Liver (tissue), 2 donors: ENCODE measurements around the gene PRKCH.
A peak's percentile ranks its signal among the peaks of the same experiment; 100 is the strongest.

ENCODE experiments used
- TF ChIP-seq, protein P1 (sequence below): fragments of 150-350 bp; IDR thresholded peaks from 2 replicates; pipeline ENCODE4 v1.5.1; 2017; ENCODE audit warnings: improper control_type of control experiment, low read depth, low read length; ENCODE audit not compliant: missing input control
- TF ChIP-seq, protein P2 (sequence below): IDR thresholded peaks from 2 replicates; pipeline ENCODE4 v1.6.1; 2016; ENCODE audit warnings: antibody characterized with exemption, mild to moderate bottlenecking
- donor health status: healthy.

DNA sequence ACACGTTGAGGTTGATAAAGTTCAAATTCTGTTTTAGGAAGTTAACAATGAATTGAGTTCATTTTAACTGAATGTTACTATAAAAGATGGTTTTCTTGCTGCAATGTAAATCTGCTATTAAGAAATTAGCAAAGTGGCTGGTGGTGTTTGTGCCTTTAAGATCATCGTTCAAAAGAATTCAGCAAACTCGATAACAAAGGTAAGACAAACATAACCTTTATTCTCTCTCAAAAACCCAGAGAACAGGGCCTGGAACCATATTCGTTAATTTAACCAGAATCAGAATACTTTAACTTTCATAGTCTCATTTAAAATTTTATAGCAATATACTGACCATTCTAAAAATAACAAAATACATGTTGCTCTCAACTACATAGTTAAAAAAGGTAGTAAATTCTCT, 43.6 kb upstream of the PRKCH start:
- TF ChIP-seq, protein P1, sequence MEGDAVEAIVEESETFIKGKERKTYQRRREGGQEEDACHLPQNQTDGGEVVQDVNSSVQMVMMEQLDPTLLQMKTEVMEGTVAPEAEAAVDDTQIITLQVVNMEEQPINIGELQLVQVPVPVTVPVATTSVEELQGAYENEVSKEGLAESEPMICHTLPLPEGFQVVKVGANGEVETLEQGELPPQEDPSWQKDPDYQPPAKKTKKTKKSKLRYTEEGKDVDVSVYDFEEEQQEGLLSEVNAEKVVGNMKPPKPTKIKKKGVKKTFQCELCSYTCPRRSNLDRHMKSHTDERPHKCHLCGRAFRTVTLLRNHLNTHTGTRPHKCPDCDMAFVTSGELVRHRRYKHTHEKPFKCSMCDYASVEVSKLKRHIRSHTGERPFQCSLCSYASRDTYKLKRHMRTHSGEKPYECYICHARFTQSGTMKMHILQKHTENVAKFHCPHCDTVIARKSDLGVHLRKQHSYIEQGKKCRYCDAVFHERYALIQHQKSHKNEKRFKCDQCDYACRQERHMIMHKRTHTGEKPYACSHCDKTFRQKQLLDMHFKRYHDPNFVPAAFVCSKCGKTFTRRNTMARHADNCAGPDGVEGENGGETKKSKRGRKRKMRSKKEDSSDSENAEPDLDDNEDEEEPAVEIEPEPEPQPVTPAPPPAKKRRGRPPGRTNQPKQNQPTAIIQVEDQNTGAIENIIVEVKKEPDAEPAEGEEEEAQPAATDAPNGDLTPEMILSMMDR = no peak
- TF ChIP-seq, protein P2, sequence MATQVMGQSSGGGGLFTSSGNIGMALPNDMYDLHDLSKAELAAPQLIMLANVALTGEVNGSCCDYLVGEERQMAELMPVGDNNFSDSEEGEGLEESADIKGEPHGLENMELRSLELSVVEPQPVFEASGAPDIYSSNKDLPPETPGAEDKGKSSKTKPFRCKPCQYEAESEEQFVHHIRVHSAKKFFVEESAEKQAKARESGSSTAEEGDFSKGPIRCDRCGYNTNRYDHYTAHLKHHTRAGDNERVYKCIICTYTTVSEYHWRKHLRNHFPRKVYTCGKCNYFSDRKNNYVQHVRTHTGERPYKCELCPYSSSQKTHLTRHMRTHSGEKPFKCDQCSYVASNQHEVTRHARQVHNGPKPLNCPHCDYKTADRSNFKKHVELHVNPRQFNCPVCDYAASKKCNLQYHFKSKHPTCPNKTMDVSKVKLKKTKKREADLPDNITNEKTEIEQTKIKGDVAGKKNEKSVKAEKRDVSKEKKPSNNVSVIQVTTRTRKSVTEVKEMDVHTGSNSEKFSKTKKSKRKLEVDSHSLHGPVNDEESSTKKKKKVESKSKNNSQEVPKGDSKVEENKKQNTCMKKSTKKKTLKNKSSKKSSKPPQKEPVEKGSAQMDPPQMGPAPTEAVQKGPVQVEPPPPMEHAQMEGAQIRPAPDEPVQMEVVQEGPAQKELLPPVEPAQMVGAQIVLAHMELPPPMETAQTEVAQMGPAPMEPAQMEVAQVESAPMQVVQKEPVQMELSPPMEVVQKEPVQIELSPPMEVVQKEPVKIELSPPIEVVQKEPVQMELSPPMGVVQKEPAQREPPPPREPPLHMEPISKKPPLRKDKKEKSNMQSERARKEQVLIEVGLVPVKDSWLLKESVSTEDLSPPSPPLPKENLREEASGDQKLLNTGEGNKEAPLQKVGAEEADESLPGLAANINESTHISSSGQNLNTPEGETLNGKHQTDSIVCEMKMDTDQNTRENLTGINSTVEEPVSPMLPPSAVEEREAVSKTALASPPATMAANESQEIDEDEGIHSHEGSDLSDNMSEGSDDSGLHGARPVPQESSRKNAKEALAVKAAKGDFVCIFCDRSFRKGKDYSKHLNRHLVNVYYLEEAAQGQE = peak; percentile 60
